Activated CD8-positive, alpha-beta memory T cell treated with anti-CD3 and anti-CD28 coated beads for 4 hours (primary cell): Measurements from ENCODE around the gene METRNL.
"Not testable (repeated sequence)": the region's sequence is repeated elsewhere in the genome, so short reads cannot be mapped to it uniquely, and the experiment has no call there.

Experiments
- DNase-seq, 2 donors: peaks; one replicate each; pipeline ENCODE4 v3.0.0-alpha.2; 2020; ENCODE audit warnings: low read depth in 2 of 2

Gene METRNL

DNA sequence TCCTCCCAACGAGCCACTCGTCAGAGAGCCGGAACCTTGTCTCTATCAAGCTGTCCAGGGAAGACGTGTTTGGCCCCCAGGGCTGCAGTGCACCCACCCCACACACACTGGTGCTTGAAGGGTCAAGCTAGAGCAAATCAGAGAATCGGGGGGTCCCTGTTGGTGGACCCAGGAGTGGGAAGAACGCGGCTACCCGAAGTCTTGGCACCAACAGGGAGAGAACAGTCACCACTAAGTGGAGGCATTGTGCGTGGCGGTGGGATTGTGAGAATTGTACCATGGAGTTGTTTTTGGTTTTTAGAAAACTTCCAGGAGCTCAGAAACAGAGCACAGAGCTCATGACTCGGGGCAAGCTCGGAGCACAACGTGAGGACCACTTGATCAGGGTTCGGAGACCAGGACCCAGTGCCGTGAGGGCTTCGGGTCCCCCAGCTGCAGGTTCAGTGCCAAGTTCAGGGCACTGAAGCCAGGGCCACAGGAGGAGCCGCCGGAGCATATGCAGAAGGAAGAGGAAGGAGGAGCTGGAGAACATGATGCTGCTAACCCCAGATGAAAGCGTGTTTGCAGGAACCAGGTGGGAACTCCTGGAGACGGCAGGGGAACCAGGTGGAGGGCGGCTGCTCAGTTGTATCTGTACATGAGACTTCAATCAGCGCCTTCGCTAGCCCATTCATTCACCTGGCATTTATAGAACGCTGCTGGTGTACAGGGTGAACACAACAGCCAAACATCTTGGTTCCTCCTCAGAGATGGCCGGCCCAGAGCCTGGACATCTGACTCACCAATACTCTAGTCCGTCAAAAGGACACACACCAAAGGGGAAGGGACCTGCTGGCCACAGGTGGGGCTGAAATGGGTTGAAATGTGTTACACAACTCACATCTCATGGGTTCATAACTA, 42.8 kb downstream of the METRNL start:
- DNase-seq = no peak

DNA sequence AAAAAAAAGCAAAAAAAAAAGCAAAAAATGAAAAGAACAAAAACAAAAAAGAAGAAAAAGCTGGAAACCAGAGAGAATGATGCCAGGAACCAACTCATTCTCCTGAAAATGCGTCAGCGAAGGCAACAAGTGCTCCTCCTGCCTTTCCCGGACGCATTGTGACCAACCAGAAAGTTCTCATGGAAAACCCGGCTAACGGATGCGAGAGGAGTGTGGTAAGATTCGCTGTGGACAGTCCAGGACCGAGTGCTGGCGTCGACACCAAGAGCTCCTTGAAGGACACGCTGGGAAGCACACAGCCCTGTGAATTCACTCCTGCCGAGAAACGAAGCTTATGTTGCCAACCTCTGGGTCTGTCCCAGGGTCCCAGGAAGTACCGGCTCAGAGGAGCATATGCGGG, 43.4 kb downstream of the METRNL start:
- no peak for DNase-seq

DNA sequence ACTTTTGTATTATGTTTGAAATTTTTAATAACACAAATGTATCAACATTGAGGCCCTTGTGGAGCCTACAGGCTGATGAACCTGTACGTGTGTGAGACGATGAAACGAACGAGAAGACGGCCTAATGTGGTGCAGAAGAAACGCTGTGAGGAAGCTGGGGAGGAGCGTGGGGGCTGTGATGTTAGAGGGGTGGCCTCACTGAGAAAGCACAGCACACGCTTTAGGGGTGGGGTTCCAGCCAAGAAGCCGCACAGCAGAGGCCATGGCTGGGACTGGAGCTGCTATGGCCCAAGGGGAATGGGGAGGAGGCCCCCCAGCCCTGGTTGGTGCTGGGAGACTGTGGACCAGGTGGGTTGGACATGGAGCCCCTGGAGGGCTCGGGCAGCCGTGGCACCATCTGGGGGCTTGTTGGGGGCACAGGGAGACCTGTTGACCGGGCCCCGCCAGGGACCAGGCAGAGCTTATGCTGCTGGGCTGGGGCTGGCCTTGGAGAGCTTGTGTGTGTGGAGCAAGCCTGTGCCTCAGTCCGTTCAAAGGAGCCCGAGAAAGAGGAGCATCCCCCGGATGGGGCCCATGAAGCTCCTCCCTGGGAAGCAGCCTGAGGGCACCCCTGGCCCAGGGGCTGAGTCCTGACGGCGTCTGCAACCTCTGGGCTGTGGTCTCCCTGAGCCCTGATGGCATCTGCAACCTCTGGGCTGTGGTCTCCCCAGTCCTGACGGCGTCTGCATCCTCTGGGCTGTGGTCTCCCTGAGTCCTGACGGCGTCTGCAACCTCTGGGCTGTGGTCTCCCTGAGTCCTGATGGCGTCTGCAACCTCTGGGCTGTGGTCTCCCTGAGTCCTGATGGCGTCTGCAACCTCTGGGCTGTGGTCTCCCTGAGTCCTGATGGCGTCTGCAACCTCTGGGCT, 44.7 kb downstream of the METRNL start:
- DNase-seq = no peak

DNA sequence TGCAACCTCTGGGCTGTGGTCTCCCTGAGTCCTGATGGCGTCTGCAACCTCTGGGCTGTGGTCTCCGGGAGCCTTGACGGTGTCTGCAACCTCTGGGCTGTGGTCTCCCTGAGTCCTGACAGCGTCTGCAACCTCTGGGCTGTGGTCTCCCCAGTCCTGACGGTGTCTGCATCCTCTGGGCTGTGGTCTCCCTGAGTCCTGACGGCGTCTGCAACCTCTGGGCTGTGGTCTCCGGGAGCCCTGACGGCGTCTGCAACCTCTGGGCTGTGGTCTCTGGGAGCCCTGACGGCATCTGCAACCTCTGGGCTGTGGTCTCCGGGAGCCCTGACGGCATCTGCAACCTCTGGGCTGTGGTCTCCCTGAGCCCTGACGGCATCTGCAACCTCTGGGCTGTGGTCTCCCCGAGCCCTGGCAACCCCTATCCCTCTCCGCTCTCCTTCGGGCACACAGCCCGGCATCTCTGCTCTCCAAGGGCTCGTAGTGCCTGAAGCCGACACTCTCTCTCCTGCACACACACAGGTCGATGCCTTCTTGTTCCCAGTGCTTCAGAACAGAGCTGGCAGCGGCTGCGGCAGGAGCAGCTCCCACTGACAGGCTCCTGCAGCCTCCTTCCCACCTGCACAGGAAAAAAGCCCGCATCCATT, 45.6 kb downstream of the METRNL start:
- DNase-seq = no peak

DNA sequence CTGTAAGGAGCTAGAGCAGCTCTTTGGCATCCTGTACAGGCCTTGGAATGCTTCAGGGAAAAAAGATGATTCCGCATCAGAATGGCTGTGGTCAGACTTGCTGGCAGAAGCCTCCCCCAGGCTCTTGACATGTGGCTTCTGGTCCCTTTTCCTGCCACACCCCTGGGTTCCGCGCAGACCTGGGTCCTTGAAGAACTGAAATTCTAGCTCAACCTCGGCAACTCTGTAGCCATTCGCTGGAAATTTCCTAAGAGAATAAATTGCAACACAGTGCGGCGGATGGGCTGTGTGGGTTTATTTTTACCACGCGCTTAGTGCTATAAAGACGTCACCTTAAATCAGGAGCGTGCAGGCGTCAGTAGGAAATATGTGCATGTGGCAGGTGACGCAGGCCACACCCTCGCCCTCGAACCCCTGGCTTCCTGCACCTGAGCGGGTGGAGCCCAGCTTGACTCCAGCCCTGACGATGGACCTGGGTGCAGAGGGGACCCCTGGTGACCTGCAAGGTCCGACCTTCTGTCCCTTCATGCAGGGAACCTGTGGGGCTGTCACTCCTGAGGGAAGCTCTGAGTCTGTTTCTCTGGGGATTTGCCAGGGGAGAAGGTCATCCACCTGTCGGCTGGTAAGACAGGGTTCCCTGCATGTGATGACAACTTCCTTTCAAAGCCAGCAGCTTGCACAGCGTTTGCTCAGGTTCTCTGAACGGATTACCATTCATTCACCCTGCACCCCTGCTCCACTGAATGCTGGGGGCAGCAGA, 46.3 kb downstream of the METRNL start:
- DNase-seq = no peak

DNA sequence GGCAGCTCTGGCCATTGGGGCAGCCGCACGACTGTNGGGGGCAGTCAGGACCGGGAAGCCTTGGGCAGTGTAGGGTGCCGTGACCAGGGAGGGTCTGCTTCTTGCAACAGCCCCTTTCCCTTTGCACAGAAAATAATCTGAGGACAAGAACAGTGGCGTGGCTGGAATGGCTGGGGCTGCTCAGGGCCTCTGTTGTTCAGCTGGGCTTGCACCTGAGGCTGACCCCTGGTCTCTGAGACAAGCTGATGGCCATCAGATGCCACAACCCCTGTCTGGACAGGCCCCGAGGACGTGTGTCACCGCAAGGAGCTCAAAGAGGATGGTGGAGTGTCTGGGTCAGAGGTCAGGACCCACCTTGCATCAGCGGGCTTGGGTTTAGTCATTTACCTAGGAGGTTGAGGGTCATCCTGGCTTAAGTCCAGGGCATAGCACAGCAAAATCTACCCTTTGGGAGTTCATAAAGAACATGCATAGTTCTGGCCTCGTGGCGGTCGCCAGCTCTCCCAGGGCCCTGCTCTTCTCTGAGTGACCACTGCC, 46.9 kb downstream of the METRNL start:
- no peak for DNase-seq

DNA sequence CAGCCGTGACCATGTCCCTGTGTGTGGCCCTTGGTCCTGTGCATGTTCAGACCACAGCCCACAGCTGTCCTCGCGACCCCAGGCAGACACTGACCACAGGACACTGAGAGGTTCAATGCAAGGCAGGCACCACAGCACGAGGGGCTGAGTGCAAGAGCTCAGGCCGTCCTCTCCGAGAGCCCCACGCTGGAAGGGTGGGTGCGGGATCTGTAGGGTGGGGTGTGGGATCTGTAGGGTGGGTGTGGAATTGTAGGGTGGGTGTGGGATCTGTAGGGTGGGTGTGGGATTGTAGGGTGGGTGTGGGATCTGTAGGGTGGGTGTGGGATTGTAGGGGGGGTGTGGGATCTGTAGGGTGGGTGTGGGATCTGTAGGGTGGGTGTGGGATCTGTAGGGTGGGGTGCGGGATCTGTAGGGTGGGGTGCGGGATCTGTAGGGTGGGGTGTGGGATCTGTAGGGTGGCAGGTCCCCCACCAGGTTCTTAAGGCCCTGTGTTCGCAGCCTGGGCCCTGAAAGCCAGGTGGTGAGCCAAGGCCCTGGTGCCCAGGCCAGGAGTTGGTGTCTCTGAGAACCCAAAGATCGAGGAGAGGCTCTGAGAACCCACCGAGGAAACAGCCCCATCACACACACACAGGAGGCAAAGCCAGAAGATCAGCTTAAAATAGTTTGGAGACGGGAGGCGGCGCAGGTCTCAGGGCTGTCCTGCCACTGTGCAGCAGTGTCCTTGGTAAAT, 48.2 kb downstream of the METRNL start:
- no peak for DNase-seq

DNA sequence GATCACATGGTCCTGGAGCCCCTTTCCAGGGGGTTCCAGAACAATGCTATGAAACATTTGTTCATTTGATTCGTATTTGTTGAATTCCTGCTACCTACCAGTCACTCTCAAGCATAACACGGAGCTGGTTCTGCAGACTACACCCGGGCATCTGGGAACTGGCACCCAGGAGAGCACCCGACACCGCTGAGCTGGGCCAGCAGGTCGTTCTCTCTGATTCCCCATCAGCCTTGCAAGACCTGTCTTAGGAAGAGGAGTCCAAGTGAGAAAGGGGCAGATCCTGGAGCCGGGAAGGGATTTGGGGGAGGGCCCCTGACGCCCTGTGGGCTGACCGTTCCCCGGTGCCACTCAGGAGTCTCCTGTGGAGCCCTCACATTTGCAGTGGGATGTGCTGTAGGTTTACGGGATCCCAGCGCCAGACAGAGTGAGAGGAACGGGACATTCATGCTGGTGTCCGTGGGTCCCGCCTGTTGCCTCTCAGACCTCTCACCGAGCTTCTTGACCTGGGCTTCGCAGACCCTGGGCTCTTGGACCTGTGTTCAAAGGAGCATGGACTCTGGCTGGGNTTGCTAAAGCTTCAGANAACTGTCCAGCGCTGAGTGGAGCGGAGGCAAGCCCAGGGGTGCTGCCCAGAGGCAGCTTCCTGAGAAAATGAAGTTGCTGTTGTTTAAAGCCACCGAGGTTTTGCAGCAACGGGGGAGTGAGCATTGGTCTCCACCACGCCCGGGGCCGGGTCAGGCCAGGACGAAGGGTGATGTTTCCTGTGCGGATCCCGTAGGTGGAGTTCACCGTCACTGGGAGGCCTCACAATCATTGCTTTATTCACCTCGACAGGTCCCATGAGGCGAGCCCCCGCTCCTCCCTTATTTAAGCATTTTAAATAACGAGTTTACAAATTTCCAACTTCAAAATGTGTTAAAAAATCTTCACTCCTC, 49.2 kb downstream of the METRNL start:
- DNase-seq = no peak

DNA sequence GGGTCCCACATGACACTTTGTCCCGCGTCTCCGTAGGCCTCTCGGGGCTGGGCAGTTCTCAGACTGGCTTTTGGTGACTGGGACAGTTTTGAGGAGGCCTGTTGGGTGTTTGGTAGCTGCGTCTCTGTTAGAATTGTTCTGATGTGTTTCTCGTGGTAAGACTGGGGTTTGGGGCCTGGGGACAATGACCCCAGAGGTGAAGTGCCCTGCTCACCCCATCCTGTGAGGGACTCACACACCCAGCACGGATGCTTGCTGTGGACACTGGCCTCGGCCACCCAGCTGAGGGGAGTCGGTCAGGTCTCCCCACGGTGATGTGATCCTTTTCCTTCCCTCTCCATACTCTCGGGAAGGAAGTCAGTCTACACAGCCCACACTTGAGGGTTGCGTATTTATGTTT, 50.3 kb downstream of the METRNL start:
- no peak for DNase-seq

DNA sequence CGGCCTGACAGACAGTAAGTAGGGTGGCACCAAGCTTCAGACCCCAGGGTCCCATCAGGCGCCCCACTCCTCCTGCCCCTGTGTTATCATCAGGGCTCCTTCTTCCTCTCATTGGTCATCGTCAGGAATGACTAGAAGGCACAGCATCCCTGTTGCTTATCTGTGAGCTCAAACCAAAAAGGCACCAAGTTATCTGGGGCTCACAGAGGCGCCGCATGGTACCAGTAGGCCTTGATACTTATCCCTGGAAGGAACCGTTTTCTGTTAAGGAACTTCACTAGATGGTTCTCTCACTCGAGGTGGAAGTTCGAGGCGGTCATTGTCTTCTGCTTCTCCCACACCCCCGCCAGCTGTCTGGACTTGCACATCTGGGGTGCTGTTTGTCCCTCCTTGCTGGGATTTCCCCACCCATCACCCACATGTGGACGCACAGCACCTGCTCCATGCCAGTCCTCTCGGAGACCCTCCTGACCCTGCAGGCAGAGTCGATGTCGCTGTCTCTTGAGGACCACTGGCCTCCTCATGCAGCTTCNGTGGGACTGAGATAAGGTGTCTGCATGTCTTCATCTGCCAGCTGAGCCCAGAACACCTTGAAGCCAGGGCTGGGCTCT, 52.1 kb downstream of the METRNL start:
- no peak for DNase-seq

DNA sequence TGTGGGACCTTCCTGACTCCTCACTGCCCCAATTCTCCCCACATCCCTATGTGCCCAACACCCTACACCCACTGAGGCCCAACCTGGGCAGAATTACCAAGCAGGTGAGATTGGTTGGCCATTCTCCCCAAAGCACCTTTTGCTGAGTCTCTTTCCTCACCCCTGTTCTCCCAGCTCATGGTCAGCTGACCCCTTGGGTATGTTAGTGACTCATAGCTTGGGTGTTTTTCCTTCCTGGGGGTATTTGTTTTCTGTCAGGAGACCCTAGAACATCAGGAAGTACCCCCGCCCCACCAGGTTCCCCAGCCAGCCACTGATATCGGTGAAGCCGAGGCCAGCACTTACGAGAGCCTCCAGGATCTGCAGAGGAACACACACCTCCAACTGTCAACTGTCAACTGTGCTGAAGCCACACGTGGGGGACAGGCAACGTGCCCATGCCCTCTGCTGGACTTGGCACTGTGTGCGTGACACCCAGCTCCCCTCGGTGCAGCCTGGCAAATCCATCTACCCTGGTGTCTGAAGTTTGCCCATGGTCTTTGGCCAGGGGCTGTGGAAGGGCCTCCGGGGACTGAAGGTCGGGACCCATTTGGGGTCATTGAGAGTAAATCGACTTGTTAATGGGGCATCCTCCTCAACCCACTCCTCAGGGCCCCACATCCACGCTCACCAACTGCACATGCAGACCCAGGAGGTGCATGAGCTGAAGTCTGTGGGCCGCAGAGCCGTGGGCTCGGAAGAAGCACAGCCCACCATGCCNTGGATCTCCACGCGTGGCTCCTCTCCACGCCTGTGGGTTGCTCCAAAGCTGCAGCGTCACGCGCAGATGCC, 53.1 kb downstream of the METRNL start:
- no peak for DNase-seq

DNA sequence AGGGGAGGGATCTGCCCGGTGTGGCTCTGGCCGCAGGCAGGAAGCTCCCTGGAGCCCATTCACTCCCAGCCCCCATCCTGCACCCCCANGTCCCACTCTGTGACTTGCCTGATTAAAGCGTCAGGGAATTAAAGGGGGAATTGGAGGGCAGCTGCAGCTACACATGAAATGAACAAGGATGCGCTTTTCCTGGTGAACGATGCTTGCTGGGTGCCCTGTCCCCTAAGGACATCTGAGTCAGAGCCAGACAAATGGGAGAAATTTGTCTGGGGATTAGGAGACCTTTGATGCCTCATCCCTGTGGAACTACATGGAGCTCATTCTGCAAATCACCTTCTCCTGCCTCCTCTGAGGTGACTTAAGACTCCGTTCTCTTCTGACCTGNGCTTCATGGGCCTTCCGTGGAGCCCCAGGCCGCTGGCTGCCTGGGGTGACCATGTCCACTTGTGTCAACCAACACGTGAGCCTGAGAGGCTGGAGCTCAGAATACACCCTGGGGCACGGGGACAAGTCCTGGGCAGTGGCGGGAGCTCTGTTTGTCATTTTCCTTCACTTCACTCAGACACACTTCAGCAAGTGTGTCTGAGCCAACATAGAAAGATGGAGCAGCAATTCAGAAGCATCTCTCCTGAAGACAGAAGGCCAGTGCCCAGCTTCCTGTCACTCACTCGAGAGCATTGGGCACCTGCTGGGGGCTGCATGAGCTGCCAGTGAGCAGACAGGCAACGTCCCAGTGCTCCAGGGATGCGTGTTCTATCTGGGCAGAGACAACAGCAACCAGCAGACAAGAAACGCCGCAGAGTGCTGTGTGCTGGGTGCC, 54.1 kb downstream of the METRNL start:
- no peak for DNase-seq

DNA sequence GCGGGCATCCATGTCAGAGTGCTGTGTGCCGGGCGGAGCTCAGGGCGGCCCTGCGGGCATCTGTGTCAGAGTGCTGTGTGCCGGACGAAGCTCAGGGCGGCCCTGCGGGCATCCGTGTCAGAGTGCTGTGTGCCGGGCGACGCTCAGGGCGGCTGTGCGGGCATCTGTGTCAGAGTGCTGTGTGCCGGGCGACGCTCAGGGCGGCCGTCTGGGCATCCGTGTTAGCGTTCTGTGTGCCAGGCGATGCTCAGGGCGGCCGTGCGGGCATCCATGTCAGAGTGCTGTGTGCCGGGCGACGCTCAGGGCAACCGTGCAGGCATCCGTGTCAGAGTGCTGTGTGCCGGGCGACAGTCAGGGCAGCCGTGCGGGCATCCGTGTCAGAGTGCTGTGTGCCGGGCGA, 55.0 kb downstream of the METRNL start:
- not testable (repeated sequence) for DNase-seq

DNA sequence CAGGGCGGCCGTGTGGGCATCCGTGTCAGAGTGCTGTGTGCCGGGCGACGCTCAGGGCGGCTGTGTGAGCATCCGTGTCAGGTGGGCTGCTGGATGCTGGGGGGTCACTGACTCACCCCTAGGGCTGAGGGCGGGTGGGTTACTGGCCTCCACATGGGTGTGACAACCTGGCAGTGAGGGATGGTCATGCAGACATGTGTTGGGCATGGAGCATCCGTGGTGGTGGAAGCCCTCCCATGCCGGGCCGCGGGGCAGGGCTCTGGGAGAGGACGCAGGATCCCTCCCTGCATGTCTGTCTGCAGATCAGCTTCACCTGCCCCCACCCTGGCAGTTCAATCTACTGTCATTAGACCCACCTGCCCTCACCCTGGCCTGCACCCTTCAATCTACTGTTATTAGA, 56.3 kb downstream of the METRNL start:
- no peak for DNase-seq

DNA sequence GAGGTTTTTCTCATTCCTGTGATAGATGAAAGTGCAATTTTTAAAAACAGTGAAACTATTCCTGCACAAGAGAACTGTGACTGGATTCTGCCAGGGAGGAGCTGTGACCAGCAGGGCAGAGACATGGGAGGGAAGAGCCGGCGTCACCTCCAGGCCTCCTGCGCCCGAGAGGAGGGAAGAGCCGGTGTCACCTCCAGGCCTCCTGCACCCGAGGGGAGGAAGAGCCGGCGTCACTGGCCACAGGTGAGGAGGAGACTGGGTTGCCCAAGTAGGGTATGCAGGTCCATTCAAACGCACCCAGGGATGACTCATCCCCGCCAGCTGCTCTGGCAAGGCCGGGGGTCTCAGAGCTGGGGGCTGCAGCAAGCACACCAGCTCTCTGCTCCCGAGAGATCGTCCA, 56.7 kb downstream of the METRNL start:
- no peak for DNase-seq

DNA sequence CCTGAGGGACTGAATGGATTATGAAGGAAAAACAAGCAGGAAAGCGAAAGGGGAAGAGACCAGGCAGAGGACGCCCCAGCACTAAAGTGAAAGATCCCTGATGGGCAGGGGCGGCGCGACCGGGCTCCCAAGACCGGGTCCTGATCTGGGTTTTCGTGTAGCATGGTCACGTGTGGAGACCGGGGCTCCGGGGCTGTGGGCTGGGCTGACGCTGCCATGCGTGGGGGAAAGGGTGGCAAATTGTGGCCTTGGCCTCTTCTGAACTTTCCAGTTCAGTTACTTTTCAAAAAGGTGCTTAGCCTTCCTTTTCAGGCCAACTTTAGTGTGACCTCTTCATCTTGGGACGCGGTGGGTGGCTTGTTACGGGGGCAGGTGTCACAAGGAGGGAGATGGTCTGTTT, 57.5 kb downstream of the METRNL start:
- DNase-seq = no peak

DNA sequence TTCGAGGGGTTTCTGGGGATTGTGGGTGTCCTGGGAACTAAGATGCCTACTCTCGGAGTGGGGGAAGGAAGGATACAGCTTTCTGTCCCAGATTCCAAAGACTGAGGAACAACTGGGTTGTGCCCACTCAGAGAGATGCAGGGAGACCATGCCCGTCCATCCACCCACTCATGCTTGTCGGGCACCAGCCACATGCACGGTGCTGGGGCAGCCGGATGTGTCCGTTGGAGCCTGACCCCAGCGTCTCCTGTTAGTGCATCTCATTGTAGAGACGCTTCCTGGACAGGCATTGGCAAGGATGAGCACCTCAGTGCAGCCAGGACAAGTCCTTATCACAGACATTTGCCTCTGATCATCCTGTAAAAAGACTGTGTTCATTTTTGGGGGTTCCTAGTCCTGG, 58.1 kb downstream of the METRNL start:
- no peak for DNase-seq
